ENCODE data around the gene SLC12A4.

SLC12A4 gene

GRCh38 chr16:67992661-67993206 is 24.3 kb upstream of the SLC12A4 start:
- Histone ChIP-seq H3K4me3 (ENCODE audit: low read depth, low read length) (no peak overlapping the region), H3K27ac (peak overlapping the region; percentile 24)

GRCh38 chr16:67990018-67990386 is 21.6 kb upstream of the SLC12A4 start:
- Histone ChIP-seq H3K79me2 (no peaks in the 10 kb centered on the region), H3K36me3 (ENCODE audit: control insufficient read depth, insufficient read depth, low read length) (no peaks in the 10 kb centered on the region), H3K9ac (no peak overlapping the region), H3K4me1 (no peaks in the 10 kb centered on the region), H3K9me3 (ENCODE audit: control insufficient read depth, low read length) (no peaks in the 10 kb centered on the region), H2AFZ (no peak overlapping the region), H3K27ac (no peak overlapping the region), H3K27me3 (ENCODE audit: control insufficient read depth, insufficient read depth, low read length) (no peaks in the 10 kb centered on the region), H3K4me2 (ENCODE audit: low read length) (no peak overlapping the region), H3K4me3 (ENCODE audit: low read depth, low read length) (no peak overlapping the region)
- TF ChIP-seq CTCF (IDR thresholded peaks at IDR 0.05): no peak

More at GRCh38 chr16:67992661-67993206, 24.3 kb upstream of the SLC12A4 start:
- H3K79me2 ChIP-seq: no peaks in the 10 kb centered on the region
- peak overlapping the region; percentile 45 for H3K4me2 ChIP-seq (ENCODE audit: low read length)
- H3K27me3 ChIP-seq (ENCODE audit: control insufficient read depth, insufficient read depth, low read length): no peaks in the 10 kb centered on the region
- H3K4me1 ChIP-seq: no peaks in the 10 kb centered on the region
- H2AFZ ChIP-seq: peak overlapping the region; percentile 78
- TF ChIP-seq CTCF (IDR thresholded peaks at IDR 0.05): no peak
- no peaks in the 10 kb centered on the region for H3K36me3 ChIP-seq (ENCODE audit: control insufficient read depth, insufficient read depth, low read length)
- H3K9ac ChIP-seq: no peak overlapping the region
- no peaks in the 10 kb centered on the region for H3K9me3 ChIP-seq (ENCODE audit: control insufficient read depth, low read length)

GRCh38 chr16:67989322-67990017 is 21.0 kb upstream of the SLC12A4 start:
- Histone ChIP-seq H3K4me2 (ENCODE audit: low read length) (no peak overlapping the region), H3K79me2 (no peaks in the 10 kb centered on the region), H3K9ac (no peak overlapping the region), H3K4me3 (ENCODE audit: low read depth, low read length) (no peak overlapping the region), H3K4me1 (no peaks in the 10 kb centered on the region), H3K36me3 (ENCODE audit: control insufficient read depth, insufficient read depth, low read length) (no peaks in the 10 kb centered on the region), H3K9me3 (ENCODE audit: control insufficient read depth, low read length) (no peaks in the 10 kb centered on the region), H3K27me3 (ENCODE audit: control insufficient read depth, insufficient read depth, low read length) (no peaks in the 10 kb centered on the region), H2AFZ (no peak overlapping the region), H3K27ac (no peak overlapping the region)
- TF ChIP-seq CTCF (IDR thresholded peaks at IDR 0.05): no peak

- no peak overlapping the region for H3K4me3 ChIP-seq (ENCODE audit: low read depth, low read length)
- TF ChIP-seq CTCF (IDR thresholded peaks at IDR 0.05): no peak
- H3K27ac ChIP-seq: no peak overlapping the region
- H3K9ac ChIP-seq: no peak overlapping the region
- no peaks in the 10 kb centered on the region for H3K79me2 ChIP-seq
- no peaks in the 10 kb centered on the region for H3K36me3 ChIP-seq (ENCODE audit: control insufficient read depth, insufficient read depth, low read length)
- no peaks in the 10 kb centered on the region for H3K27me3 ChIP-seq (ENCODE audit: control insufficient read depth, insufficient read depth, low read length)
- H3K9me3 ChIP-seq (ENCODE audit: control insufficient read depth, low read length): no peaks in the 10 kb centered on the region
- no peak overlapping the region for H3K4me2 ChIP-seq (ENCODE audit: low read length)
- no peak overlapping the region for H2AFZ ChIP-seq
- H3K4me1 ChIP-seq: no peaks in the 10 kb centered on the region
Measured at GRCh38 chr16:67988675-67989074, 20.2 kb upstream of the SLC12A4 start.
